Measurements from ENCODE around the gene SCT. TPM values are rescaled to one million over a fixed set of nuclear protein-coding genes. Genes with fewer than 3 reads are reported as not detected.

SCT gene
- total and polyA plus RNA-seq, 2 donors (not counting 1 experiment from before 2014, with no cell fraction given): not detected

- H4K20me1 ChIP-seq (ENCODE audit: control insufficient read depth, insufficient read depth, low read length, poor library complexity, severe bottlenecking): peaks cover 22% of the 10 kb centered on the region
- H2AFZ ChIP-seq (ENCODE audit: insufficient read depth, low read depth, low read length, poor library complexity, severe bottlenecking): no peak overlapping the region
- intact Hi-C loops (cut with micrococcal nuclease): loop anchor here (2.0 to 10.0 kb wide), 3 partner anchors 49 to 187 kb away; partner anchors contain the start of gene PIDD1
- DNase-seq: no peak
- TF ChIP-seq CTCF (IDR thresholded peaks at IDR 0.05) (no peak), EZH2 (IDR thresholded peaks at IDR 0.05; ENCODE audit: borderline replicate concordance, insufficient read depth, low read depth, low read length, poor library complexity, severe bottlenecking) (no peak)
- peak overlapping the region; percentile 41 for H3K4me3 Mint-ChIP-seq
- no peak overlapping the region for H3K9ac ChIP-seq (ENCODE audit: low read length)
- ATAC-seq (ENCODE audit: low read depth): no peak
- H3K4me2 ChIP-seq (replicated peaks; ENCODE audit: low read depth, low read length, poor library complexity, severe bottlenecking): no peak overlapping the region
- peaks cover 18 to 31% of the 10 kb centered on the region in 2 donors for H3K4me1 ChIP-seq (ENCODE audit: control insufficient read depth in 2 of 2, insufficient read depth in 2 of 2, low read length in 2 of 2)
- CTCF ChIA-PET: no interaction called here
- POLR2A ChIA-PET: no interaction called here
- no peak overlapping the region for H3K4me3 ChIP-seq (ENCODE audit: control extremely low read depth in 1 of 5, extremely low read depth in 1 of 5, insufficient read depth in 1 of 5, low read depth in 2 of 5, low read length in 4 of 5)
- H3K79me2 ChIP-seq (ENCODE audit: control insufficient read depth, insufficient read depth, low read length): peaks cover 6% of the 10 kb centered on the region
- peaks cover under 1% of the 10 kb centered on the region for H3K27me3 Mint-ChIP-seq
- no peaks in the 10 kb centered on the region for H3K27me3 ChIP-seq (replicated peaks in 1 of 4; ENCODE audit: control extremely low read depth in 1 of 4, control insufficient read depth in 3 of 4, insufficient read depth in 4 of 4, low read length in 3 of 4)
- peaks cover 14% of the 10 kb centered on the region for H3K4me1 Mint-ChIP-seq
- H3K27ac ChIP-seq (ENCODE audit: low read length in 2 of 2): no peak overlapping the region
- H3K9me3 Mint-ChIP-seq (ENCODE audit: insufficient read depth): no peaks in the 10 kb centered on the region
- H3K36me3 ChIP-seq (replicated peaks in 1 of 2; ENCODE audit: control extremely low read depth in 1 of 2, control insufficient read depth in 1 of 2, extremely low read depth in 1 of 2, insufficient read depth in 2 of 2, low read length in 1 of 2): peaks cover 0 to 11% of the 10 kb centered on the region in 2 experiments
- 92% methylated on average over 25 of the region's 25 CpGs for WGBS (ENCODE audit: insufficient coverage)
- no peaks in the 10 kb centered on the region for H3K9me3 ChIP-seq (ENCODE audit: control extremely low read depth in 1 of 3, control insufficient read depth in 2 of 3, insufficient read depth in 1 of 3, low read length in 2 of 3)
- H3K27ac Mint-ChIP-seq: peak overlapping the region; percentile 53
Observed at GRCh38 chr11:617912-618682, 8.9 kb downstream of the SCT start.

All from B cell (primary cell).